PC-9 (cell line): ENCODE measurements around the gene SETD4.

ENCODE experiments used
- EZH2 ChIP-seq: fragments of 200-600 bp; sonication (generic); IDR thresholded peaks from 2 replicates; pipeline ENCODE4 v1.8.0; 2017; ENCODE audit warnings: antibody characterized with exemption, low read depth
- TF ChIP-seq, protein P1 (sequence below): fragments of 200-600 bp; sonication (generic); conservative IDR thresholded peaks from 2 replicates; pipeline ENCODE4 v1.6.1; 2017; ENCODE audit warnings: mixed run types, antibody characterized with exemption, mild to moderate bottlenecking, moderate library complexity

DNA sequence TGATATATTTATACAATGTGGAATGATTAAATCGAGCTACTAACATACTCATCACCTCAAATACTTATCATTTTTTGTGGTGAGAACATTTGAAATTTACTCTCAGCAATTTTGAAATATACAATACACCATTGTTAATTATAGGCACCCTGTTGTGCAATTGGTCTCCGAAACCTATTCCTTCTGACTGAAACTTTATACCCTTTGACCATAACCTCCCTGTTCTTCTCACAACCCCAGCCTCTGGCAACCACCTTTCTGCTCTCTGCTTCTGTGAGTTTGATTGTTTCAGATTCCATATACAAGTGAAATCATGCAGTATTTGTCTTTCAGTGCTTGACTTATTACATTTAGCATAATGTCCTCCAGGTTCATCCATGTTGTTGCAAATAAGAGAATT lies 49.5 kb downstream of the SETD4 start:
- TF ChIP-seq, protein P1, sequence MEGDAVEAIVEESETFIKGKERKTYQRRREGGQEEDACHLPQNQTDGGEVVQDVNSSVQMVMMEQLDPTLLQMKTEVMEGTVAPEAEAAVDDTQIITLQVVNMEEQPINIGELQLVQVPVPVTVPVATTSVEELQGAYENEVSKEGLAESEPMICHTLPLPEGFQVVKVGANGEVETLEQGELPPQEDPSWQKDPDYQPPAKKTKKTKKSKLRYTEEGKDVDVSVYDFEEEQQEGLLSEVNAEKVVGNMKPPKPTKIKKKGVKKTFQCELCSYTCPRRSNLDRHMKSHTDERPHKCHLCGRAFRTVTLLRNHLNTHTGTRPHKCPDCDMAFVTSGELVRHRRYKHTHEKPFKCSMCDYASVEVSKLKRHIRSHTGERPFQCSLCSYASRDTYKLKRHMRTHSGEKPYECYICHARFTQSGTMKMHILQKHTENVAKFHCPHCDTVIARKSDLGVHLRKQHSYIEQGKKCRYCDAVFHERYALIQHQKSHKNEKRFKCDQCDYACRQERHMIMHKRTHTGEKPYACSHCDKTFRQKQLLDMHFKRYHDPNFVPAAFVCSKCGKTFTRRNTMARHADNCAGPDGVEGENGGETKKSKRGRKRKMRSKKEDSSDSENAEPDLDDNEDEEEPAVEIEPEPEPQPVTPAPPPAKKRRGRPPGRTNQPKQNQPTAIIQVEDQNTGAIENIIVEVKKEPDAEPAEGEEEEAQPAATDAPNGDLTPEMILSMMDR, result no peak
- no peak for TF ChIP-seq EZH2
